ENCODE results near the gene RNF4.

DNA sequence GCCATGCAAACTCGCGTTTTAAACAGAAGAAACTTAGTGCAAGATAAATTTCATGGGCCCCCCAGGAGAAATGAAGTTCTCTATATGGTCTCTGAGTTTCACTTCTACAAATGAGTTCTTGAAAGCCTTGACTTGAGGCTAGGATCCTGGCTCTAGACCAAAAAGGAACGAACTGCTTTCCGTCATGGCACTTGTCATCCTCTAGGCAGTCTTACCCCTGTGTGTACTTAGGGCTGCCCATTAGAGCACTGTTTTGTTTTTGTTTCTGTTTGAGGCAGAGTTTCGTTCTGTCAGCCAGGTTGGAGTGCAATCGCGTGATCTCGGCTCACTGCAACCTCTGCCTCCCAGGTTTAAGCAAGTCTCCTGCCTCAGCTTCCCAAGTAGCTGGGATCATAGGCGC, 29.0 kb downstream of the RNF4 start:
- TF ChIP-seq POLR2AphosphoS5 (IDR thresholded peaks at IDR 0.05; ENCODE audit: borderline replicate concordance, low read depth, low read length) = no peak
- no peak for TF ChIP-seq EZH2 (IDR thresholded peaks at IDR 0.05)
- no peak for TF ChIP-seq FOXP2 (optimal IDR thresholded peaks at IDR 0.05; ENCODE audit: control extremely low read depth, extremely low read length, insufficient read depth)
